ENCODE measurements around the gene KRTAP4-1.

Gene KRTAP4-1

GRCh38 chr17:41178843-41179616, 5.7 kb downstream of the KRTAP4-1 start:
- H3K9me3 ChIP-seq (ENCODE audit: control insufficient read depth, insufficient read depth, low read depth, low read length): no peaks in the 10 kb centered on the region
- TF ChIP-seq ZNF549 (tag by site-specific recombination; IDR thresholded peaks at IDR 0.05) (peak; percentile 66), ZNF518A (tag by site-specific recombination; conservative IDR thresholded peaks at IDR 0.05; ENCODE audit: low read depth) (no peak), HOXC10 (CRISPR knock-in tag; IDR thresholded peaks at IDR 0.05) (no peak)
- no peak overlapping the region for H3K4me3 ChIP-seq (ENCODE audit: low read depth, low read length)
- no peak overlapping the region for H3K27ac ChIP-seq (ENCODE audit: extremely low read depth, low read depth, low read length)
- ChIA-PET POLR2A (interaction anchor here (0.5 kb wide), 1 partner anchor 34 kb away, joined by 3 read pairs; no protein-coding TSS in a partner anchor), CTCF (interaction anchor here (0.7 to 1.4 kb wide), 3 partner anchors 10 to 227 kb away, joined by 3 to 5 read pairs (median 4); no protein-coding TSS in a partner anchor)
- no peaks in the 10 kb centered on the region for H3K36me3 ChIP-seq (ENCODE audit: control insufficient read depth in 2 of 2, insufficient read depth in 1 of 2, low read length in 2 of 2)
- H3K4me1 ChIP-seq (ENCODE audit: control insufficient read depth, insufficient read depth, low read length): no peaks in the 10 kb centered on the region

- Histone ChIP-seq H3K9me3 (ENCODE audit: control insufficient read depth, insufficient read depth, low read depth, low read length) (no peaks in the 10 kb centered on the region), H3K27ac (ENCODE audit: extremely low read depth, low read depth, low read length) (no peak overlapping the region), H3K36me3 (ENCODE audit: control insufficient read depth in 2 of 2, insufficient read depth in 1 of 2, low read length in 2 of 2) (no peaks in the 10 kb centered on the region), H3K4me3 (ENCODE audit: low read depth, low read length) (no peak overlapping the region), H3K4me1 (ENCODE audit: control insufficient read depth, insufficient read depth, low read length) (no peaks in the 10 kb centered on the region)
- no peak for TF ChIP-seq KLF16 (tag by site-specific recombination; IDR thresholded peaks at IDR 0.05)
- no peak for TF ChIP-seq GLIS2 (tag by site-specific recombination; IDR thresholded peaks at IDR 0.05)
- TF ChIP-seq ZNF16 (tag by site-specific recombination; IDR thresholded peaks at IDR 0.05; ENCODE audit: low read depth): no peak
- no peak for TF ChIP-seq ZNF112 (tag by site-specific recombination; IDR thresholded peaks at IDR 0.05)
- no peak for TF ChIP-seq ZNF629 (tag by site-specific recombination; IDR thresholded peaks at IDR 0.05)
- ChIA-PET CTCF (interaction anchor here (0.7 to 1.4 kb wide), 3 partner anchors 10 to 227 kb away, joined by 3 to 5 read pairs (median 4); no protein-coding TSS in a partner anchor), POLR2A (interaction anchor here (0.5 kb wide), 1 partner anchor 35 kb away, joined by 3 read pairs; no protein-coding TSS in a partner anchor)
Measured at GRCh38 chr17:41178341-41178740, 6.4 kb downstream of the KRTAP4-1 start.

- Histone ChIP-seq H3K4me1 (ENCODE audit: control insufficient read depth, insufficient read depth, low read length) (no peaks in the 10 kb centered on the region), H3K36me3 (ENCODE audit: control insufficient read depth in 2 of 2, insufficient read depth in 1 of 2, low read length in 2 of 2) (no peaks in the 10 kb centered on the region), H3K27ac (ENCODE audit: extremely low read depth, low read depth, low read length) (no peak within 1 kb of the TSS), H3K4me3 (ENCODE audit: low read depth, low read length) (no peak within 1 kb of the TSS), H3K9me3 (ENCODE audit: control insufficient read depth, insufficient read depth, low read depth, low read length) (no peaks in the 10 kb centered on the region)
- ChIA-PET POLR2A (no interaction called here), CTCF (interaction anchor here (0.6 to 1.4 kb wide), 3 partner anchors 11 to 472 kb away, joined by 4 to 5 read pairs (median 4); no protein-coding TSS in a partner anchor)
- TF ChIP-seq ZIC2 (tag by site-specific recombination; IDR thresholded peaks at IDR 0.05) (peak; percentile 88), BCL11B (tag by site-specific recombination; IDR thresholded peaks at IDR 0.05; ENCODE audit: low read depth) (no peak)
Measured at GRCh38 chr17:41177727-41178271, 6.9 kb downstream of the KRTAP4-1 start, which contains the start of gene KRTAP4-2. KRTAP4-2 (minus strand) TSS chr17:41178221; CDS start chr17:41178164, 57 bp downstream.

- ChIA-PET CTCF (interaction anchor here (0.6 kb wide), 1 partner anchor 473 kb away, joined by 4 read pairs; no protein-coding TSS in a partner anchor), POLR2A (no interaction called here)
- Histone ChIP-seq H3K9me3 (ENCODE audit: control insufficient read depth, insufficient read depth, low read depth, low read length) (no peaks in the 10 kb centered on the region), H3K4me1 (ENCODE audit: control insufficient read depth, insufficient read depth, low read length) (no peaks in the 10 kb centered on the region), H3K36me3 (ENCODE audit: control insufficient read depth in 2 of 2, insufficient read depth in 1 of 2, low read length in 2 of 2) (no peaks in the 10 kb centered on the region), H3K4me3 (ENCODE audit: low read depth, low read length) (no peak overlapping the region), H3K27ac (ENCODE audit: extremely low read depth, low read depth, low read length) (no peak overlapping the region)
- TF ChIP-seq ZNF148 (tag by site-specific recombination; IDR thresholded peaks at IDR 0.05; ENCODE audit: borderline replicate concordance): no peak
- no peak for TF ChIP-seq ZIC2 (tag by site-specific recombination; IDR thresholded peaks at IDR 0.05)
- no peak for TF ChIP-seq KLF10 (tag by site-specific recombination; IDR thresholded peaks at IDR 0.05)
- no peak for TF ChIP-seq ZBTB26 (tag by site-specific recombination; optimal IDR thresholded peaks at IDR 0.05)
- TF ChIP-seq ZNF24 (tag by site-specific recombination; IDR thresholded peaks at IDR 0.05): no peak
- TF ChIP-seq ZNF391 (tag by site-specific recombination; IDR thresholded peaks at IDR 0.05; ENCODE audit: borderline replicate concordance, low read depth): no peak
- no peak for TF ChIP-seq ZXDB (tag by site-specific recombination; IDR thresholded peaks at IDR 0.05)
Measured at GRCh38 chr17:41176744-41177387, 7.8 kb downstream of the KRTAP4-1 start.

Measured in HEK293 (cell line).